Vagina (tissue), 2 donors: ENCODE data around the gene RPL36A.

Source experiments
- POLR2AphosphoS5 ChIP-seq, 2 donors: sonication (generic); formaldehyde crosslinking; IDR thresholded peaks; one replicate each; pipeline ENCODE4 v1.9.0; 2017; ENCODE audit warnings: antibody characterized with exemption in 2 of 2, mild to moderate bottlenecking in 2 of 2, low read depth in 1 of 2; ENCODE audit not compliant: insufficient read depth in 1 of 2
- TF ChIP-seq, protein P1 (sequence below), 3 experiments: fragments of 450-650 bp in 2 of 3; fragments of 200-600 bp in 1 of 3; sonication (generic) in 1 of 3; IDR thresholded peaks; one replicate each; pipeline ENCODE4 v1.5.1; 2017 to 2019; ENCODE audit warnings: antibody characterized with exemption in 3 of 3, mild to moderate bottlenecking in 2 of 3, moderate library complexity in 2 of 3

DNA sequence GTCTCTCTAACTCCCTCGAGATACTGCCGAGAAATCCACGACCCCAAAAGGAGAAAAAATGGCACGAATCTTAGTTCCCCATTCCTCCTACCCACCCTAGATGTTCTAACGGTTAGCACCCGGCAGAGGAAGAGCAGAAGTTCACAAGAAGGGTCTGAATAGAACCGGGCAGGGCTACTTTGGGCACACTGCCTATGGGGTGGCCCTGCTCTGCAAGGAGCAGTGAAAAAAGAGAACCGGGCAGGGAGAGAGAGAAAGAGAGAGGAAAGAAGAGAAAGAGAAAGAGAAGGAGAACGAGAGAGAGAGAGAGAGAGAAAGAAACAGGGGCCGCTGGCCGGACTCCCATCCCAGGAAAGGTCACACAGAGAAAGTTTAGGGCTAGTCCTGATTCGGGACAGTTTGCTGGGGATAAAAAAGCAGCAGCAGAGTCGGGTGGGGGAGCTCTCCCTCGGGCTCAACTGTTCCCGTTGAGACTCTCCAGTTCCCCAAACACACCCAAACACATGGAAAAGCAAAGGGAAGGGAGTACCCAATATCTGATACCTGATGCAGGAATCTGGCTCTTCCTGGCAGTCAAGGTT lies 16.4 kb downstream of the RPL36A start:
- TF ChIP-seq, protein P1, sequence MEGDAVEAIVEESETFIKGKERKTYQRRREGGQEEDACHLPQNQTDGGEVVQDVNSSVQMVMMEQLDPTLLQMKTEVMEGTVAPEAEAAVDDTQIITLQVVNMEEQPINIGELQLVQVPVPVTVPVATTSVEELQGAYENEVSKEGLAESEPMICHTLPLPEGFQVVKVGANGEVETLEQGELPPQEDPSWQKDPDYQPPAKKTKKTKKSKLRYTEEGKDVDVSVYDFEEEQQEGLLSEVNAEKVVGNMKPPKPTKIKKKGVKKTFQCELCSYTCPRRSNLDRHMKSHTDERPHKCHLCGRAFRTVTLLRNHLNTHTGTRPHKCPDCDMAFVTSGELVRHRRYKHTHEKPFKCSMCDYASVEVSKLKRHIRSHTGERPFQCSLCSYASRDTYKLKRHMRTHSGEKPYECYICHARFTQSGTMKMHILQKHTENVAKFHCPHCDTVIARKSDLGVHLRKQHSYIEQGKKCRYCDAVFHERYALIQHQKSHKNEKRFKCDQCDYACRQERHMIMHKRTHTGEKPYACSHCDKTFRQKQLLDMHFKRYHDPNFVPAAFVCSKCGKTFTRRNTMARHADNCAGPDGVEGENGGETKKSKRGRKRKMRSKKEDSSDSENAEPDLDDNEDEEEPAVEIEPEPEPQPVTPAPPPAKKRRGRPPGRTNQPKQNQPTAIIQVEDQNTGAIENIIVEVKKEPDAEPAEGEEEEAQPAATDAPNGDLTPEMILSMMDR (IDR thresholded peaks at IDR 0.05) = no peak
- TF ChIP-seq POLR2AphosphoS5 (IDR thresholded peaks at IDR 0.05; ENCODE audit: insufficient read depth in 1 of 2, low read depth in 1 of 2) = no peak
